ENCODE measurements around the gene CADM2. TPM values are rescaled to one million over a fixed set of nuclear protein-coding genes. Genes with fewer than 3 reads are reported as not detected.

The CADM2 gene
- total RNA-seq, 4 donors from 2014 or later = 0.13 to 2.1 (median 0.58) TPM

DNA sequence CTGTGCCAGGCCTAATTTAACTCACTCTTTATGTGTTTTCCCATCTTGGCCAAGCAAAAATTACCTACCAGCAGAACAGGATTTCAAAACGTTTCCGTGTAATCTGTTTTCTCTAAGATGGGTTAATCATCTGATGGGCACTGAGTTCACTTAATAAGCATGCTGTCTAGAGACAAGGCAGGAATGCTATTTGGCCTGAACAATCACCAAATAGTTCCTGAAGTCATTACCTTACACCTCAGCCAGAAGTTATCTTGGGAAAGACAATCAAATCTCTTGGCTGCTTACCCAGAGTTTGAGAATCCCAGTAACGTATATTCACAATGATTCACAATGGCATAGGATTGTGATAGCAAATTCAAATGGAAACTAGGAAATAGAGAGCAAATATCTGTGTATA is 779.1 kb downstream of the CADM2 start:
- 54 to 62% methylated on average over 3 of the region's 3 CpGs for WGBS, 2 donors
- no peak for TF ChIP-seq CTCF (IDR thresholded peaks at IDR 0.05)
- TF ChIP-seq POLR2A (IDR thresholded peaks at IDR 0.05) = no peak
- DNase-seq (ENCODE audit: low spot score in 2 of 2) = no peak
- H3K4me3 ChIP-seq (ENCODE audit: low read depth, poor library complexity, severe bottlenecking) = no peak overlapping the region
- intact Hi-C loops (cut with DNase I; ENCODE audit: low total_unique reads) = no loop called here

GRCh38 chr3:85740561-85740960 is 781.8 kb downstream of the CADM2 start:
- DNase-seq (ENCODE audit: low spot score in 2 of 2) = no peak
- TF ChIP-seq CTCF (IDR thresholded peaks at IDR 0.05) (no peak), POLR2A (IDR thresholded peaks at IDR 0.05) (no peak)
- intact Hi-C loops (cut with DNase I; ENCODE audit: low total_unique reads) = no loop called here
- WGBS, 2 donors = 35 to 54% methylated on average over 2 of the region's 2 CpGs
- no peak overlapping the region for H3K4me3 ChIP-seq (ENCODE audit: low read depth, poor library complexity, severe bottlenecking)

GRCh38 chr3:85758442-85758841 is 799.7 kb downstream of the CADM2 start:
- no peak overlapping the region for H3K4me3 ChIP-seq (ENCODE audit: low read depth, poor library complexity, severe bottlenecking)
- intact Hi-C loops (cut with DNase I; ENCODE audit: low total_unique reads) = no loop called here
- no peak for DNase-seq (ENCODE audit: low spot score in 2 of 2)
- TF ChIP-seq CTCF (IDR thresholded peaks at IDR 0.05) = no peak
- TF ChIP-seq POLR2A (IDR thresholded peaks at IDR 0.05) = no peak

DNA sequence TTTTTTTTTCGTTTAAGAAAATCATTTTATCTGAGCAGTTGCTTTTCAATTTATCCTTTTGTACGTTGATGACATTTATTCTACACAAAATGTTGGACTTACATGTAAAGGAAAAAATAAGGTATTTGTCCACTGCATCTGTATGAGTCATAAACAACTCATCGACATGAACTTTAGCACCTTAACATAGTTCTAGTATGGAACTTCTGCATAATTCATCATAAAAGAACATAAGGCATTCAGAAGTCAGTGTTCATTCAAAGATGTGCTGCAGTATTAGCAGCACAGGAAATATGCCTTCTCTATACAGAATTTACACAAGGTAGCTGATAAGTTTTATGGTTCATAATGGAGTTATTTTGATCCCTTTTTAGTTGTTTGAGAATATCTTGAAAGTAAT is 801.6 kb downstream of the CADM2 start:
- WGBS, 2 donors = 79 to 88% methylated on average over 3 of the region's 3 CpGs
- TF ChIP-seq CTCF (IDR thresholded peaks at IDR 0.05) = no peak
- TF ChIP-seq POLR2A (IDR thresholded peaks at IDR 0.05) = no peak
- no peak for DNase-seq (ENCODE audit: low spot score in 2 of 2)
- intact Hi-C loops (cut with DNase I; ENCODE audit: low total_unique reads) = no loop called here
- no peak overlapping the region for H3K4me3 ChIP-seq (ENCODE audit: low read depth, poor library complexity, severe bottlenecking)

- intact Hi-C loops (cut with DNase I; ENCODE audit: low total_unique reads) = no loop called here
- TF ChIP-seq POLR2A (IDR thresholded peaks at IDR 0.05) (no peak), CTCF (IDR thresholded peaks at IDR 0.05) (no peak)
- 78 to 79% methylated on average over 4 of the region's 4 CpGs for WGBS, 2 donors
- no peak for DNase-seq (ENCODE audit: low spot score in 2 of 2)
- H3K4me3 ChIP-seq (ENCODE audit: low read depth, poor library complexity, severe bottlenecking) = no peak overlapping the region
Observed at GRCh38 chr3:85780806-85781205, 822.0 kb downstream of the CADM2 start.

GRCh38 chr3:85781806-85782205 is 823.0 kb downstream of the CADM2 start:
- H3K4me3 ChIP-seq (ENCODE audit: low read depth, poor library complexity, severe bottlenecking) = no peak overlapping the region
- no peak for DNase-seq (ENCODE audit: low spot score in 2 of 2)
- intact Hi-C loops (cut with DNase I; ENCODE audit: low total_unique reads) = no loop called here
- TF ChIP-seq CTCF (IDR thresholded peaks at IDR 0.05) (no peak), POLR2A (IDR thresholded peaks at IDR 0.05) (no peak)
- WGBS, 2 donors = 3 to 12% methylated on average over 1 of the region's 1 CpG
